Adipose tissue (tissue), 3 donors: Measurements from ENCODE around the gene PRDX4. TPM values are rescaled to one million over a fixed set of nuclear protein-coding genes. Genes with fewer than 3 reads are reported as not detected.

Experiments used
- polyA plus RNA-seq, 3 donors: library from polyadenylated mRNA; stranded (reverse); fragments of 200-250 nt; gene quantifications; one replicate each; pipeline ENCODE4 v1.2.3, GENCODE V29; 2013
- donor health status: healthy with polysubstance abuse.
- donor health status: Bipolar disorder and iron deficiency.
- donor health status: healthy.

The PRDX4 gene
- polyA plus RNA-seq, 3 donors: 72.1 to 324 (median 120) TPM

Other genes with a start within 250 kb of the PRDX4 start
- 10 to 100 TPM; 11.8 to 37.2 (median 34.7) TPM for gene ACOT9, start 75.8 kb downstream of the PRDX4 start, polyA plus RNA-seq
- gene SAT1, start 115.7 kb downstream of the PRDX4 start, polyA plus RNA-seq: 1,000 to 10,000 TPM in 1 of 3 donors, 100 to 1,000 TPM in 2; 204 to 1,438 (median 895) TPM
- gene APOO, start 240.4 kb downstream of the PRDX4 start, polyA plus RNA-seq: 10 to 100 TPM in 2 of 3 donors, 1 to 10 TPM in 1; 8.7 to 15.8 (median 11.7) TPM
- under 1 TPM in 2 of 3 donors, not detected in 1; 0.15 to 0.16 TPM for gene CXorf58, start 240.5 kb downstream of the PRDX4 start, polyA plus RNA-seq